Chondrocyte (in vitro differentiated cells): ENCODE measurements around the gene FAM24B. TPM values are rescaled to one million over a fixed set of nuclear protein-coding genes. Genes with fewer than 3 reads are reported as not detected.
"Not testable (repeated sequence)": the region's sequence is repeated elsewhere in the genome, so short reads cannot be mapped to it uniquely, and the experiment has no call there.

Experiments
- DNase-seq: peaks from one replicate; pipeline ENCODE4 v3.0.0; 2021; ENCODE audit warnings: mixed read lengths, low spot score
- H3K27ac Mint-ChIP-seq: one replicate; pipeline ENCODE4 v1.8.0; 2021; ENCODE audit warnings: mild to moderate bottlenecking, moderate library complexity, mixed read lengths; ENCODE audit not compliant: unreplicated experiment
- H3K27me3 Mint-ChIP-seq: 2 replicates; pipeline ENCODE4 v1.8.0; 2021; ENCODE audit warnings: low read depth, mixed read lengths
- H3K36me3 Mint-ChIP-seq: 2 replicates; pipeline ENCODE4 v1.8.0; 2021; ENCODE audit warnings: low read depth, mixed read lengths
- H3K4me1 Mint-ChIP-seq: 2 replicates; pipeline ENCODE4 v1.8.0; 2021; ENCODE audit warnings: low read depth, mild to moderate bottlenecking, mixed read lengths
- H3K4me3 Mint-ChIP-seq: one replicate; pipeline ENCODE4 v1.8.0; 2021; ENCODE audit warnings: mild to moderate bottlenecking, moderate library complexity, mixed read lengths; ENCODE audit not compliant: unreplicated experiment
- H3K9me3 Mint-ChIP-seq: 2 replicates; pipeline ENCODE4 v1.8.0; 2021; ENCODE audit warnings: low read depth, mixed read lengths
- total RNA-seq: library from RNA; stranded (reverse); gene quantifications from 3 replicates; pipeline ENCODE4 v1.2.1, GENCODE V29; 2021
- TF ChIP-seq, protein P1 (sequence below): fragments of 200-600 bp; sonication (generic); IDR thresholded peaks from 2 replicates; pipeline ENCODE4 v1.5.0; 2021; ENCODE audit warnings: antibody characterized with exemption, mild to moderate bottlenecking, moderate library complexity

The FAM24B gene
- total RNA-seq, 1 donor from 2014 or later, result not detected

DNA sequence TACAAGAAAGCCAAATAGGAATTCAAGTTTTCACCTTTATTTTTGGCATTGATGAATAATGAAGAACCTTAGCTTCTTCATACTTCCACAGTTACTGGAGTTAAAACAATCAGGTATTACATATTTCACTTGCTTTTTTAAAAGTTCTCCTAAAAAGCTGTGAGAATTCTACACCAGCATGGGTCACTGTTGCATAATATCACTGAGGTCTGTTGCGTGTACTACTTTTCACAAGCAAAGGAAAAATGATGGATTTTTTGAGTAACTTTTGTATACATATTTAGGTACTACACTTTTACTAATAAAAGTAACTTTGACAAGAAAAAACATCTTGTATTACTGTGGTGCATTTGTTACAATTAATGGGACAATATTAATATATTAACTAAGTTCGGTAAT lies 15.2 kb downstream of the FAM24B start:
- DNase-seq, result no peak
- Mint-ChIP-seq H3K36me3 (peaks cover 3% of the 10 kb centered on the region), H3K4me3 (no peak overlapping the region), H3K27ac (no peak overlapping the region), H3K4me1 (peaks cover 18% of the 10 kb centered on the region), H3K9me3 (peaks cover 7% of the 10 kb centered on the region), H3K27me3 (no peaks in the 10 kb centered on the region)
- TF ChIP-seq, protein P1, sequence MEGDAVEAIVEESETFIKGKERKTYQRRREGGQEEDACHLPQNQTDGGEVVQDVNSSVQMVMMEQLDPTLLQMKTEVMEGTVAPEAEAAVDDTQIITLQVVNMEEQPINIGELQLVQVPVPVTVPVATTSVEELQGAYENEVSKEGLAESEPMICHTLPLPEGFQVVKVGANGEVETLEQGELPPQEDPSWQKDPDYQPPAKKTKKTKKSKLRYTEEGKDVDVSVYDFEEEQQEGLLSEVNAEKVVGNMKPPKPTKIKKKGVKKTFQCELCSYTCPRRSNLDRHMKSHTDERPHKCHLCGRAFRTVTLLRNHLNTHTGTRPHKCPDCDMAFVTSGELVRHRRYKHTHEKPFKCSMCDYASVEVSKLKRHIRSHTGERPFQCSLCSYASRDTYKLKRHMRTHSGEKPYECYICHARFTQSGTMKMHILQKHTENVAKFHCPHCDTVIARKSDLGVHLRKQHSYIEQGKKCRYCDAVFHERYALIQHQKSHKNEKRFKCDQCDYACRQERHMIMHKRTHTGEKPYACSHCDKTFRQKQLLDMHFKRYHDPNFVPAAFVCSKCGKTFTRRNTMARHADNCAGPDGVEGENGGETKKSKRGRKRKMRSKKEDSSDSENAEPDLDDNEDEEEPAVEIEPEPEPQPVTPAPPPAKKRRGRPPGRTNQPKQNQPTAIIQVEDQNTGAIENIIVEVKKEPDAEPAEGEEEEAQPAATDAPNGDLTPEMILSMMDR, result peak; percentile 22

DNA sequence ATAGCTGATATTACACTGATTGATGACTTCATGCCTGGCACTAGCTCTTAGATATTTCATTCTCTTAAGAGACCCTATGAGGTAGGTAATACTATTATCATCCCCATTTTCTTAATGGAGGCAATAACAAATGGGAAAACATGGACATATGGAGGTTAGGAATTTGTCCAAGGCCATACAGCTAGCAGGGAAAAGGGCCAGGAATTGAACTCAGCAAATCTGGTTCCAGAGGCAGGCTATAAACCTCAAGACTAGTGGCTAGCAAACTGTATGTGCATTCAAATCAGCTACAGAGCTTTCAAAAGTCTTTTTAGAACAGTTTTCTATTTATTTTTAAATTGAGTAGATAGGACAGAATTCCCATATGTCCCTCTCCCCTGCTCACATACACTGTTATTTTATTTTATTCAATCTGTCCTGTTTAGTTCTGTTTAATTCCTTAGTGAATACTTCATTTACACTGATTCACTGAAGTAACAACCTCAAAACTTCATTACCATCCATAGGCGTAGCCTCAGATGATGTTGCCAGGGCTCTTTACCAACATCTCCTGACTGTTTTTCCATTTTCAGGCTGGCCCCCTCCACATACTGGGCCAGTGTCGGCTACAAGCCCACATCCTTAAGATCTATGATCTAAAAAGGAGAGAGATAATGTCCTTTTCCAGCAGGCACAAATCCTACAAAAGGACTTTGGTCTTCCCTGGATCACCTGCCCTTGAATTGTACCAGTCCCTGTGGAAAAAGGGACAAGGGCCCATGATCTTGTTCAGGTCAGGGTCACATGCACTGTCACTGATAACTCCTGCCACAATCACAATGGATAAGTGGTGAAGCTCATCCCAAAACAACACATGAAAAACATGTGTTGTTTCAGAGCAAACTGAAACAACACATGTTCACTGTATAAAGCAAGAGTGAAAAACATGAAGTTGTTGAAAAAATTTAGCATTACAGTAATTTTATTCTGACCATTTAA lies 15.9 kb downstream of the FAM24B start:
- Mint-ChIP-seq H3K36me3 (peaks cover 3% of the 10 kb centered on the region), H3K9me3 (peaks cover 5% of the 10 kb centered on the region), H3K4me1 (peaks cover 18% of the 10 kb centered on the region), H3K4me3 (no peak overlapping the region), H3K27me3 (no peaks in the 10 kb centered on the region), H3K27ac (no peak overlapping the region)
- TF ChIP-seq, protein P1, result no peak
- no peak for DNase-seq

DNA sequence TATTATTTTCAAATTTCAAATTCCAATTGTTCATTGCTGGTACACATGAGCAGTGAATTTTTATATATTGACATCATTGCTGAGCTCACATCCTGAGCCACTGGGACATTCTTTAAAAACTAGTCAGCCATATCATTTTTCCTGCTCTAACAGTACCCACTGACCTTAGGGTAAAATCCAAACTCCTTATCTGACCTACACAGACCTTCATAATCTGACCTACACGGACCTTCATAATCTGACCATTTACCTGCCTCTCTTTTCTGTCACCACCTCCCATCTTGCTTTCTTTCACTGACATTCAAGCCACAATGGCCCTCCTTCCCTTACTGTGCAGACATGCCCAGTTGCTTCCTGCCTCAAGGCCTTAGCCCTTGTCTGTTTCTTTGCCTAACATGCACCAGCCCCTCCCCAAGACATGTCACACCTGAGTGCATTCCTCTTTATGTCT lies 17.6 kb downstream of the FAM24B start:
- Mint-ChIP-seq H3K4me1 (peaks cover 18% of the 10 kb centered on the region), H3K4me3 (no peak overlapping the region), H3K9me3 (no peaks in the 10 kb centered on the region), H3K27ac (no peak overlapping the region), H3K36me3 (no peaks in the 10 kb centered on the region), H3K27me3 (no peaks in the 10 kb centered on the region)
- no peak for DNase-seq
- TF ChIP-seq, protein P1, result no peak

DNA sequence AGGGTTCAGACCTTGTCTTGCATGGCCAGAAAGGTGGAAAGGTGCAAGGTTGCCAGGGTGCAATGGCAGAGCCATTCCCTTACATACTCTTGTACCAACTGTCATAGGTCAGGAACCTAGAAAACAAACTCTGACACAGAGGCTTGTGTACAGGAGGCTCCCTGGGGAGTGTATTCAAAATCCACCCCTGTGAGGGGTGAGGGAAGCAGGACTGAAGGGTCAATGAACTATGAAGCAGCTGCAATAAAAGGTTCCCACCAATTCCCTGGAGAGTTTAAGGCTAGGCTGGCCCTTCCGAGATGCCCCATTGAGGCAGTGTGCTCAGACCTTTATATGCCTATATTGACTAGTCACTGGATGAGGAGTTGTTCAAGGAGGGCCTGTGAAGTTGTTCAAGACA lies 19.9 kb downstream of the FAM24B start:
- TF ChIP-seq, protein P1, result no peak
- peaks cover 13% of the 10 kb centered on the region for H3K4me1 Mint-ChIP-seq
- H3K27ac Mint-ChIP-seq, result no peak overlapping the region
- DNase-seq, result no peak
- H3K36me3 Mint-ChIP-seq, result no peaks in the 10 kb centered on the region
- H3K27me3 Mint-ChIP-seq, result no peaks in the 10 kb centered on the region
- no peaks in the 10 kb centered on the region for H3K9me3 Mint-ChIP-seq
- no peak overlapping the region for H3K4me3 Mint-ChIP-seq

DNA sequence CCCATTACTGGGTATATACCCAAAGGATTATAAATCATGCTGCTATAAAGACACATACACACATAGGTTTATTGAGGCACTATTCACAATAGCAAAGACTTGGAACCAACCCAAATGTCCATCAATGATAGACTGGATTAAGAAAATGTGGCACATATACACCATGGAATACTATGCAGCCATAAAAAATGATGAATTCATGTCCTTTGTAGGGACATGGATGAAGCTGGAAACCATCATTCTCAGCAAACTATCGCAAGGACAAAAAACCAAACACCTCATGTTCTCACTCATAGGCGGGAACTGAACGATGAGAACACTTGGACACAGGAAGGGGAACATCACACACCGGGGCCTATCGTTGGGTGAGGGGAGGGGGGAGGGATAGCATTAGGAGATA lies 21.3 kb downstream of the FAM24B start:
- H3K9me3 Mint-ChIP-seq, DNase-seq, H3K27me3 Mint-ChIP-seq, H3K36me3 Mint-ChIP-seq, H3K4me3 Mint-ChIP-seq, H3K27ac Mint-ChIP-seq: not testable (repeated sequence)
- peaks cover 23% of the 10 kb centered on the region for H3K4me1 Mint-ChIP-seq
